C4-2B (cell line): Measurements from ENCODE around the gene MAP3K15.

Source experiments
- ZFX ChIP-seq: fragments of 450-650 bp; IDR thresholded peaks from 2 replicates; pipeline ENCODE4 v1.6.1; 2017
- TF ChIP-seq, protein P1 (sequence below): fragments of 450-650 bp; conservative IDR thresholded peaks from 2 replicates; pipeline ENCODE4 v1.5.1; 2017; ENCODE audit warnings: mild to moderate bottlenecking

DNA sequence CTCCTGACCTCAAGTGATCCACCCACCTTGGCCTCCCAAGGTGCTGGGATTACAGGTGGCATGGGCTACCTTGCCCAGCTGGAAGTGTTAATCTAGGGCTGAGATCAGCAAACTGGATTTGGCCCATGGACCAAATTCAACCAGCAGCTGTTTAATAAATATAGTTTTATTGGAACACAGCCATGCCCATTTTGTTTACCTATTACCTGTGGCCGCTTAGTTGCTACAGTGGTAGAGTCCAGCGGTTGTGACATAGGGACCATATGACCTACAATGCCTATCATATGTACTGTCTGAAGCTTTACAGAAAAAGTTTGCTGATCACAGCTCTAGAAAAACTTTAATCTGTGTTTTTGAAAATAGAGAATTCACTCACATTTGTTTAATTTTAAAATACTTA lies 188.7 kb downstream of the MAP3K15 start:
- TF ChIP-seq, protein P1, sequence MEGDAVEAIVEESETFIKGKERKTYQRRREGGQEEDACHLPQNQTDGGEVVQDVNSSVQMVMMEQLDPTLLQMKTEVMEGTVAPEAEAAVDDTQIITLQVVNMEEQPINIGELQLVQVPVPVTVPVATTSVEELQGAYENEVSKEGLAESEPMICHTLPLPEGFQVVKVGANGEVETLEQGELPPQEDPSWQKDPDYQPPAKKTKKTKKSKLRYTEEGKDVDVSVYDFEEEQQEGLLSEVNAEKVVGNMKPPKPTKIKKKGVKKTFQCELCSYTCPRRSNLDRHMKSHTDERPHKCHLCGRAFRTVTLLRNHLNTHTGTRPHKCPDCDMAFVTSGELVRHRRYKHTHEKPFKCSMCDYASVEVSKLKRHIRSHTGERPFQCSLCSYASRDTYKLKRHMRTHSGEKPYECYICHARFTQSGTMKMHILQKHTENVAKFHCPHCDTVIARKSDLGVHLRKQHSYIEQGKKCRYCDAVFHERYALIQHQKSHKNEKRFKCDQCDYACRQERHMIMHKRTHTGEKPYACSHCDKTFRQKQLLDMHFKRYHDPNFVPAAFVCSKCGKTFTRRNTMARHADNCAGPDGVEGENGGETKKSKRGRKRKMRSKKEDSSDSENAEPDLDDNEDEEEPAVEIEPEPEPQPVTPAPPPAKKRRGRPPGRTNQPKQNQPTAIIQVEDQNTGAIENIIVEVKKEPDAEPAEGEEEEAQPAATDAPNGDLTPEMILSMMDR = no peak
- no peak for TF ChIP-seq ZFX
